ENCODE data around the gene PKMYT1.
"Not testable (repeated sequence)": the region's sequence is repeated elsewhere in the genome, so short reads cannot be mapped to it uniquely, and the experiment has no call there.

Gene PKMYT1

GRCh38 chr16:2938206-2938605, 42.0 kb downstream of the PKMYT1 start:
- ChIA-PET CTCF (no interaction called here), POLR2A (no interaction called here)
- no peak for DNase-seq (ENCODE audit: extremely low spot score)
- no peak for TF ChIP-seq SP1 (IDR thresholded peaks at IDR 0.05)
- TF ChIP-seq ZNF384 (IDR thresholded peaks at IDR 0.05) = no peak
- no peak for TF ChIP-seq FOXM1 (IDR thresholded peaks at IDR 0.05; ENCODE audit: borderline replicate concordance)
- no peak for TF ChIP-seq FOXK2 (IDR thresholded peaks at IDR 0.05)
- TF ChIP-seq PKNOX1 (IDR thresholded peaks at IDR 0.05) = no peak
- no peak for TF ChIP-seq HDGF (IDR thresholded peaks at IDR 0.05; ENCODE audit: borderline replicate concordance)
- no peak for TF ChIP-seq LEF1 (IDR thresholded peaks at IDR 0.05; ENCODE audit: borderline replicate concordance)
- no peak for TF ChIP-seq ARNT (IDR thresholded peaks at IDR 0.05)
- TF ChIP-seq TARDBP (IDR thresholded peaks at IDR 0.05) = no peak
- TF ChIP-seq CTBP1 (IDR thresholded peaks at IDR 0.05; ENCODE audit: borderline replicate concordance) = no peak
- TF ChIP-seq SUZ12 (IDR thresholded peaks at IDR 0.05) = no peak

- ChIA-PET POLR2A (no interaction called here), CTCF (interaction anchor here (1.1 kb wide), 1 partner anchor 10 kb away, joined by 5 read pairs; no protein-coding TSS in a partner anchor)
- no peak for TF ChIP-seq ARNT (IDR thresholded peaks at IDR 0.05)
- TF ChIP-seq PKNOX1 (IDR thresholded peaks at IDR 0.05) = no peak
- no peak for TF ChIP-seq SUZ12 (IDR thresholded peaks at IDR 0.05)
- no peak for DNase-seq (ENCODE audit: extremely low spot score)
Measured at GRCh38 chr16:2937170-2937569, 43.1 kb downstream of the PKMYT1 start.

GRCh38 chr16:2936436-2937011, 43.7 kb downstream of the PKMYT1 start:
- DNase-seq (ENCODE audit: extremely low spot score) = no peak
- ChIA-PET CTCF (interaction anchor here (1.1 kb wide), 1 partner anchor 9 kb away, joined by 5 read pairs; no protein-coding TSS in a partner anchor), POLR2A (no interaction called here)
- TF ChIP-seq HDGF (IDR thresholded peaks at IDR 0.05; ENCODE audit: borderline replicate concordance) = no peak
- TF ChIP-seq BHLHE40 (IDR thresholded peaks at IDR 0.05; ENCODE audit: borderline replicate concordance) = no peak
- TF ChIP-seq CTBP1 (IDR thresholded peaks at IDR 0.05; ENCODE audit: borderline replicate concordance) = no peak
- TF ChIP-seq FOXM1 (IDR thresholded peaks at IDR 0.05; ENCODE audit: borderline replicate concordance) = no peak
- TF ChIP-seq ARNT (IDR thresholded peaks at IDR 0.05) = no peak
- no peak for TF ChIP-seq PKNOX1 (IDR thresholded peaks at IDR 0.05)
- TF ChIP-seq NFRKB (IDR thresholded peaks at IDR 0.05) = no peak
- TF ChIP-seq L3MBTL2 (conservative IDR thresholded peaks at IDR 0.05) = no peak
- TF ChIP-seq TARDBP (IDR thresholded peaks at IDR 0.05) = no peak
- no peak for TF ChIP-seq ELF4 (IDR thresholded peaks at IDR 0.05)
- no peak for TF ChIP-seq ZNF384 (IDR thresholded peaks at IDR 0.05)
- no peak for TF ChIP-seq LEF1 (IDR thresholded peaks at IDR 0.05; ENCODE audit: borderline replicate concordance)
- no peak for TF ChIP-seq SUZ12 (IDR thresholded peaks at IDR 0.05)
- no peak for TF ChIP-seq FOXA1 (IDR thresholded peaks at IDR 0.05)
- no peak for TF ChIP-seq FOXK2 (IDR thresholded peaks at IDR 0.05)
- no peak for TF ChIP-seq SP1 (IDR thresholded peaks at IDR 0.05)

- no peak for TF ChIP-seq L3MBTL2 (conservative IDR thresholded peaks at IDR 0.05)
- DNase-seq (ENCODE audit: extremely low spot score) = no peak
- ChIA-PET POLR2A (no interaction called here), CTCF (no interaction called here)
Measured at GRCh38 chr16:2934450-2934849, 45.8 kb downstream of the PKMYT1 start.

- POLR2A ChIA-PET = no interaction called here
- no peak for DNase-seq (ENCODE audit: extremely low spot score)
- TF ChIP-seq FOXA1 (IDR thresholded peaks at IDR 0.05) (no peak), TARDBP (IDR thresholded peaks at IDR 0.05) (no peak), L3MBTL2 (conservative IDR thresholded peaks at IDR 0.05) (no peak), ARNT (IDR thresholded peaks at IDR 0.05) (no peak), ELF4 (IDR thresholded peaks at IDR 0.05) (no peak), CTBP1 (IDR thresholded peaks at IDR 0.05; ENCODE audit: borderline replicate concordance) (no peak), FOXK2 (IDR thresholded peaks at IDR 0.05) (no peak), SUZ12 (IDR thresholded peaks at IDR 0.05) (no peak), LEF1 (IDR thresholded peaks at IDR 0.05; ENCODE audit: borderline replicate concordance) (no peak), FOXM1 (IDR thresholded peaks at IDR 0.05; ENCODE audit: borderline replicate concordance) (no peak), ZNF384 (IDR thresholded peaks at IDR 0.05) (no peak), BHLHE40 (IDR thresholded peaks at IDR 0.05; ENCODE audit: borderline replicate concordance) (no peak), PKNOX1 (IDR thresholded peaks at IDR 0.05) (no peak), SP1 (IDR thresholded peaks at IDR 0.05) (no peak), NFRKB (IDR thresholded peaks at IDR 0.05) (no peak), HDGF (IDR thresholded peaks at IDR 0.05; ENCODE audit: borderline replicate concordance) (no peak)
- CTCF ChIA-PET = no interaction called here
Measured at GRCh38 chr16:2933701-2934100, 46.5 kb downstream of the PKMYT1 start.

GRCh38 chr16:2933136-2933535, 47.1 kb downstream of the PKMYT1 start:
- DNase-seq (ENCODE audit: extremely low spot score) = no peak
- TF ChIP-seq SUZ12 (IDR thresholded peaks at IDR 0.05) (no peak), FOXK2 (IDR thresholded peaks at IDR 0.05) (no peak), ARNT (IDR thresholded peaks at IDR 0.05) (no peak), HDGF (IDR thresholded peaks at IDR 0.05; ENCODE audit: borderline replicate concordance) (no peak), SP1 (IDR thresholded peaks at IDR 0.05) (no peak)
- CTCF ChIA-PET = no interaction called here
- POLR2A ChIA-PET = no interaction called here

- POLR2A ChIA-PET = interaction anchor here (0.9 kb wide), 1 partner anchor 12 kb away, joined by 3 read pairs; no protein-coding TSS in a partner anchor
- DNase-seq (ENCODE audit: extremely low spot score); CTCF ChIA-PET: not testable (repeated sequence)
Measured at GRCh38 chr16:2931231-2931914, 48.9 kb downstream of the PKMYT1 start.

All from HEK293T (cell line).